Suppressor macrophage treated with lipopolysaccharide for 4 hours (primary cell): ENCODE measurements around the gene LILRB2.
"Not testable (repeated sequence)": the region's sequence is repeated elsewhere in the genome, so short reads cannot be mapped to it uniquely, and the experiment has no call there.

Experiments used
- DNase-seq: peaks from one replicate; pipeline ENCODE4 v3.0.0-alpha.2; 2020

The LILRB2 gene

GRCh38 chr19:54302257-54302656 is 21.3 kb upstream of the LILRB2 start:
- DNase-seq = peak; percentile 70

GRCh38 chr19:54299515-54299914 is 18.6 kb upstream of the LILRB2 start:
- no peak for DNase-seq

GRCh38 chr19:54299126-54299498 is 18.2 kb upstream of the LILRB2 start:
- no peak for DNase-seq

GRCh38 chr19:54298357-54299125 is 17.6 kb upstream of the LILRB2 start:
- DNase-seq = peak; percentile 69

- DNase-seq = peak; percentile 62
These were observed 16.9 kb upstream of the LILRB2 start for GRCh38 chr19:54297759-54298305.

GRCh38 chr19:54294539-54294938 is 13.6 kb upstream of the LILRB2 start:
- no peak for DNase-seq

- DNase-seq = peak; percentile 86
These were observed 8.2 kb upstream of the LILRB2 start for GRCh38 chr19:54289160-54289559.

GRCh38 chr19:54287456-54287855 is 6.5 kb upstream of the LILRB2 start:
- no peak for DNase-seq

GRCh38 chr19:54286283-54286682 is 5.4 kb upstream of the LILRB2 start:
- DNase-seq = not testable (repeated sequence)

- not testable (repeated sequence) for DNase-seq
These were observed 4.6 kb upstream of the LILRB2 start for GRCh38 chr19:54285427-54286056.

GRCh38 chr19:54282686-54283470 is 2.0 kb upstream of the LILRB2 start:
- peak; percentile 83 for DNase-seq

GRCh38 chr19:54281729-54282075 is 792 bp upstream of the LILRB2 start:
- DNase-seq = not testable (repeated sequence)

GRCh38 chr19:54280441-54280840 is 469 bp downstream of the LILRB2 start:
- peak; percentile 81 for DNase-seq

GRCh38 chr19:54280025-54280424 is 885 bp downstream of the LILRB2 start:
- DNase-seq = not testable (repeated sequence)

- DNase-seq = peak; percentile 73
These were observed 1.4 kb downstream of the LILRB2 start for GRCh38 chr19:54279406-54279962.

- not testable (repeated sequence) for DNase-seq
These were observed 2.2 kb downstream of the LILRB2 start for GRCh38 chr19:54278571-54279195.

- DNase-seq = not testable (repeated sequence)
These were observed 2.9 kb downstream of the LILRB2 start for GRCh38 chr19:54278056-54278455.

GRCh38 chr19:54277111-54277615 is 3.7 kb downstream of the LILRB2 start:
- not testable (repeated sequence) for DNase-seq

GRCh38 chr19:54275951-54276350 is 5.0 kb downstream of the LILRB2 start:
- DNase-seq = no peak

- not testable (repeated sequence) for DNase-seq
These were observed 6.4 kb downstream of the LILRB2 start for GRCh38 chr19:54274516-54274915.

- peak; percentile 29 for DNase-seq
These were observed 7.1 kb downstream of the LILRB2 start for GRCh38 chr19:54273821-54274220.

- DNase-seq = peak; percentile 78
These were observed 8.7 kb downstream of the LILRB2 start for GRCh38 chr19:54272181-54272580.
